ENCODE data around the gene WDR20.

DNA sequence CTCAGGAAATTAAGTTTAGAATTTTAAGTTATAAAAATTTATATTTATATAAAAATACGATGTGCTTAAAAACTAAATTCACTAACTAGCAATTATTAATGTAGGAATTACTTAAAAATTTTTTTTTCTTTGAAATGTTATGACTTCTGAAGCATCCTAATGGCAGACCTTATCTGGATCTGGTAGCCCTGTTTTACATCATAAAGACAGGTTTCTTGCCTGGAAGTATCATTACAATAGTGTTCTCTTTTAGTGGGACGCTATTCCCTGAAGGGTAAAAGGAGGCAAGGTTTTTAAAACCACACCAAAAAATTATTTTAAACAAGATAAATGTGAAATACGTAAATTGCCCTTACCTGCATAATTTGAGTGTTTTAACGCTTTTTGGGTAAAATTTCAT, 2.1 kb downstream of the WDR20 start:
- TF ChIP-seq, protein P1, sequence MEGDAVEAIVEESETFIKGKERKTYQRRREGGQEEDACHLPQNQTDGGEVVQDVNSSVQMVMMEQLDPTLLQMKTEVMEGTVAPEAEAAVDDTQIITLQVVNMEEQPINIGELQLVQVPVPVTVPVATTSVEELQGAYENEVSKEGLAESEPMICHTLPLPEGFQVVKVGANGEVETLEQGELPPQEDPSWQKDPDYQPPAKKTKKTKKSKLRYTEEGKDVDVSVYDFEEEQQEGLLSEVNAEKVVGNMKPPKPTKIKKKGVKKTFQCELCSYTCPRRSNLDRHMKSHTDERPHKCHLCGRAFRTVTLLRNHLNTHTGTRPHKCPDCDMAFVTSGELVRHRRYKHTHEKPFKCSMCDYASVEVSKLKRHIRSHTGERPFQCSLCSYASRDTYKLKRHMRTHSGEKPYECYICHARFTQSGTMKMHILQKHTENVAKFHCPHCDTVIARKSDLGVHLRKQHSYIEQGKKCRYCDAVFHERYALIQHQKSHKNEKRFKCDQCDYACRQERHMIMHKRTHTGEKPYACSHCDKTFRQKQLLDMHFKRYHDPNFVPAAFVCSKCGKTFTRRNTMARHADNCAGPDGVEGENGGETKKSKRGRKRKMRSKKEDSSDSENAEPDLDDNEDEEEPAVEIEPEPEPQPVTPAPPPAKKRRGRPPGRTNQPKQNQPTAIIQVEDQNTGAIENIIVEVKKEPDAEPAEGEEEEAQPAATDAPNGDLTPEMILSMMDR (IDR thresholded peaks at IDR 0.05): no peak
- no peak for TF ChIP-seq POLR2A (IDR thresholded peaks at IDR 0.05)

Measured in suprapubic skin (tissue), 3 donors.